ENCODE measurements around the gene DOCK2. TPM values are rescaled to one million over a fixed set of nuclear protein-coding genes. Genes with fewer than 3 reads are reported as not detected.
"Not testable (repeated sequence)": the region's sequence is repeated elsewhere in the genome, so short reads cannot be mapped to it uniquely, and the experiment has no call there.

Gene DOCK2
- total RNA-seq, 2 experiments from 2014 or later, result 318 to 320 TPM

- H3K27me3 Mint-ChIP-seq (ENCODE audit: low read depth); ATAC-seq; DNase-seq; H3K4me1 Mint-ChIP-seq (ENCODE audit: low read depth); CTCF ChIA-PET; H3K4me3 Mint-ChIP-seq; H3K9me3 Mint-ChIP-seq (ENCODE audit: insufficient read depth); H3K27ac Mint-ChIP-seq: not testable (repeated sequence)
- POLR2A ChIA-PET, result interaction anchor here (0.7 kb wide), 1 partner anchor 87 kb away, joined by 4 read pairs; no protein-coding TSS in a partner anchor
- peaks cover 87% of the 10 kb centered on the region for H3K36me3 Mint-ChIP-seq (ENCODE audit: low read depth)
Measured at GRCh38 chr5:169725665-169726064, 88.6 kb downstream of the DOCK2 start.

DNA sequence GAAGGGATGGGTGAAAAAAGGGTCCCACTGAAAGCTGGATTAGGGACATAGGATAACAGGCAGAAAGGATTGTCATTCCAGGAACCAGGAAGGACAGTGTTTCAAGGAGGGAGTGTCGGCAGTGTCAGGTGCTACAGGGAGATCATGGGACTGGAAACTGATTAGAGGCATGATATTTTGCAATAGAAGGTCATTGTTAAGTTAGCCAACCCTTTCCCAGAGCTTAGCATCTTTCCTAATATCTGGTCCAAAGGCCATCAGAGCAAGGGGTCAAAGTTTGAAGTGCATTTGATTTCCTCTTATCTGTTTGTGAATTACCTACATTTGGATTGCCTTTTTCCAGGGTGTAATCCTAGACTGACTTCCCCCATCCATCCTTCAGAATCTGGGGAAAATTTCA is 91.3 kb downstream of the DOCK2 start:
- no peak overlapping the region for H3K4me3 Mint-ChIP-seq
- no peaks in the 10 kb centered on the region for H3K4me1 Mint-ChIP-seq (ENCODE audit: low read depth)
- ChIA-PET POLR2A (no interaction called here), CTCF (no interaction called here)
- H3K36me3 Mint-ChIP-seq (ENCODE audit: low read depth), result peaks cover 78% of the 10 kb centered on the region
- no peaks in the 10 kb centered on the region for H3K9me3 Mint-ChIP-seq (ENCODE audit: insufficient read depth)
- DNase-seq (no peak), ATAC-seq (no peak)
- H3K27me3 Mint-ChIP-seq (ENCODE audit: low read depth), result no peaks in the 10 kb centered on the region
- no peak overlapping the region for H3K27ac Mint-ChIP-seq

DNA sequence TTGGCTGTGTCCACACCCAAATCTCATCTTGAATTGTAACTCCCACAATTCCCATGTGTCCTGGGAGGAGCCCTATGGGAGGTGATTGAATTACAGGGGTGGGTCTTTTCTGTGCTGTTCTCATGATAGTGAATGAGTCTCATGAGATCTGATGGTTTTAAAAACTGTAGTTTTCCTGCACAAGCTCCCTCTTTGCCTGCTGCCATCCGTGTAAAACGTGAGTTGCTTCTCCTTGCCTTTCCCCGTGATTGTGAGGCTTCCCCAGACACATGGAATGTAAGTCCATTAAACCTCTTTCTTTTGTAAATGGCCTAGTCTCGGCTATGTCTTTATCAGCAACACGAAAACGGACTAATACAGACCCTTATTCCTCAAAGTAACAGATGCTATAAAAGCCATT is 94.1 kb downstream of the DOCK2 start:
- ATAC-seq (no peak), DNase-seq (no peak)
- H3K4me3 Mint-ChIP-seq, result no peak overlapping the region
- POLR2A ChIA-PET, result no interaction called here
- H3K27ac Mint-ChIP-seq, result no peak overlapping the region
- no peaks in the 10 kb centered on the region for H3K4me1 Mint-ChIP-seq (ENCODE audit: low read depth)
- H3K9me3 Mint-ChIP-seq (ENCODE audit: insufficient read depth), result no peaks in the 10 kb centered on the region
- H3K36me3 Mint-ChIP-seq (ENCODE audit: low read depth), result peaks cover 79% of the 10 kb centered on the region
- no peaks in the 10 kb centered on the region for H3K27me3 Mint-ChIP-seq (ENCODE audit: low read depth)
- CTCF ChIA-PET, result no interaction called here

GRCh38 chr5:169732841-169733240 is 95.8 kb downstream of the DOCK2 start:
- ATAC-seq (no peak), DNase-seq (no peak)
- H3K9me3 Mint-ChIP-seq (ENCODE audit: insufficient read depth), result no peaks in the 10 kb centered on the region
- H3K36me3 Mint-ChIP-seq (ENCODE audit: low read depth), result peaks cover 83% of the 10 kb centered on the region
- ChIA-PET POLR2A (no interaction called here), CTCF (no interaction called here)
- no peaks in the 10 kb centered on the region for H3K27me3 Mint-ChIP-seq (ENCODE audit: low read depth)
- no peak overlapping the region for H3K4me3 Mint-ChIP-seq
- no peaks in the 10 kb centered on the region for H3K4me1 Mint-ChIP-seq (ENCODE audit: low read depth)
- no peak overlapping the region for H3K27ac Mint-ChIP-seq

- Mint-ChIP-seq H3K4me1 (ENCODE audit: low read depth) (no peaks in the 10 kb centered on the region), H3K9me3 (ENCODE audit: insufficient read depth) (no peaks in the 10 kb centered on the region), H3K36me3 (ENCODE audit: low read depth) (peaks cover 81% of the 10 kb centered on the region), H3K4me3 (no peak overlapping the region), H3K27ac (no peak overlapping the region), H3K27me3 (ENCODE audit: low read depth) (no peaks in the 10 kb centered on the region)
- POLR2A ChIA-PET, result no interaction called here
- DNase-seq (no peak), ATAC-seq (no peak)
- CTCF ChIA-PET, result no interaction called here
Measured at GRCh38 chr5:169735913-169736312, 98.8 kb downstream of the DOCK2 start.

GRCh38 chr5:169736653-169737052 is 99.6 kb downstream of the DOCK2 start:
- Mint-ChIP-seq H3K27ac (peak overlapping the region; percentile 1), H3K36me3 (ENCODE audit: low read depth) (peaks cover 80% of the 10 kb centered on the region), H3K27me3 (ENCODE audit: low read depth) (no peaks in the 10 kb centered on the region), H3K4me1 (ENCODE audit: low read depth) (no peaks in the 10 kb centered on the region), H3K9me3 (ENCODE audit: insufficient read depth) (no peaks in the 10 kb centered on the region), H3K4me3 (no peak overlapping the region)
- ATAC-seq (no peak), DNase-seq (no peak)
- POLR2A ChIA-PET, result no interaction called here
- CTCF ChIA-PET, result no interaction called here

- H3K4me3 Mint-ChIP-seq, result no peak overlapping the region
- H3K27ac Mint-ChIP-seq, result no peak overlapping the region
- ATAC-seq (no peak), DNase-seq (no peak)
- peaks cover 79% of the 10 kb centered on the region for H3K36me3 Mint-ChIP-seq (ENCODE audit: low read depth)
- no peaks in the 10 kb centered on the region for H3K9me3 Mint-ChIP-seq (ENCODE audit: insufficient read depth)
- no peaks in the 10 kb centered on the region for H3K27me3 Mint-ChIP-seq (ENCODE audit: low read depth)
- CTCF ChIA-PET, result no interaction called here
- POLR2A ChIA-PET, result no interaction called here
- no peaks in the 10 kb centered on the region for H3K4me1 Mint-ChIP-seq (ENCODE audit: low read depth)
Measured at GRCh38 chr5:169740435-169740834, 103.4 kb downstream of the DOCK2 start.

GRCh38 chr5:169742771-169743296 is 105.8 kb downstream of the DOCK2 start:
- H3K27me3 Mint-ChIP-seq (ENCODE audit: low read depth), result no peaks in the 10 kb centered on the region
- ATAC-seq (no peak), DNase-seq (no peak)
- ChIA-PET POLR2A (no interaction called here), CTCF (no interaction called here)
- H3K27ac Mint-ChIP-seq, result no peak overlapping the region
- no peak overlapping the region for H3K4me3 Mint-ChIP-seq
- peaks cover 75% of the 10 kb centered on the region for H3K36me3 Mint-ChIP-seq (ENCODE audit: low read depth)
- no peaks in the 10 kb centered on the region for H3K4me1 Mint-ChIP-seq (ENCODE audit: low read depth)
- H3K9me3 Mint-ChIP-seq (ENCODE audit: insufficient read depth), result no peaks in the 10 kb centered on the region

GRCh38 chr5:169744336-169744735 is 107.3 kb downstream of the DOCK2 start:
- ATAC-seq, result no peak
- no peaks in the 10 kb centered on the region for H3K9me3 Mint-ChIP-seq (ENCODE audit: insufficient read depth)
- no peak overlapping the region for H3K4me3 Mint-ChIP-seq
- no peaks in the 10 kb centered on the region for H3K27me3 Mint-ChIP-seq (ENCODE audit: low read depth)
- H3K36me3 Mint-ChIP-seq (ENCODE audit: low read depth), result peaks cover 72% of the 10 kb centered on the region
- DNase-seq, result no peak
- CTCF ChIA-PET, result no interaction called here
- no peak overlapping the region for H3K27ac Mint-ChIP-seq
- no peaks in the 10 kb centered on the region for H3K4me1 Mint-ChIP-seq (ENCODE audit: low read depth)
- POLR2A ChIA-PET, result no interaction called here

GRCh38 chr5:169745441-169746146 is 108.5 kb downstream of the DOCK2 start:
- Mint-ChIP-seq H3K36me3 (ENCODE audit: low read depth) (peaks cover 75% of the 10 kb centered on the region), H3K9me3 (ENCODE audit: insufficient read depth) (no peaks in the 10 kb centered on the region), H3K4me1 (ENCODE audit: low read depth) (peaks cover 8% of the 10 kb centered on the region), H3K27me3 (ENCODE audit: low read depth) (no peaks in the 10 kb centered on the region), H3K4me3 (no peak overlapping the region), H3K27ac (peak overlapping the region; percentile 47)
- ATAC-seq (no peak), DNase-seq (no peak)
- CTCF ChIA-PET, result no interaction called here
- POLR2A ChIA-PET, result no interaction called here

GRCh38 chr5:169746147-169746694 is 109.1 kb downstream of the DOCK2 start:
- H3K36me3 Mint-ChIP-seq (ENCODE audit: low read depth), result peaks cover 74% of the 10 kb centered on the region
- no peaks in the 10 kb centered on the region for H3K9me3 Mint-ChIP-seq (ENCODE audit: insufficient read depth)
- ATAC-seq (no peak), DNase-seq (no peak)
- CTCF ChIA-PET, result no interaction called here
- POLR2A ChIA-PET, result no interaction called here
- H3K27ac Mint-ChIP-seq, result peak overlapping the region; percentile 28
- H3K4me1 Mint-ChIP-seq (ENCODE audit: low read depth), result peaks cover 15% of the 10 kb centered on the region
- no peak overlapping the region for H3K4me3 Mint-ChIP-seq
- no peaks in the 10 kb centered on the region for H3K27me3 Mint-ChIP-seq (ENCODE audit: low read depth)

DNA sequence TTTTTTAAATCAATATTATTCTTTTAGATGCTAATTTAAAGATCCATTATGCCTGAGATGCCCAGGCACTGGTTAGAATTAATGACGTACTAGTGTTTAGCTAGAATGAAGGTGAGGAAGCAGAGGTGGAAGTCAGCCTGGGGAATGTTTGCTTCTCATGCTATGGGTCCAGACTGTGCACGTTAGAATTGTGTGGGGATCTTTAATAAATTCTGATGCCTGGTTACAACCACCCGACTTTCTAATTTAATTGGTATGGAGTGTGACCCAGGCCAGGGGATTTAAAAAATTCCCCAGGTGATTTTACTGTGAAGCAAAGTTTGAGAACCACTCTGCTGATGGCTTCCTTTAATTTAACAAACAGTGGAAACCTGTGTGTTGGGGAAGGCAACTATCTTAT is 111.1 kb downstream of the DOCK2 start:
- Mint-ChIP-seq H3K36me3 (ENCODE audit: low read depth) (peaks cover 76% of the 10 kb centered on the region), H3K27me3 (ENCODE audit: low read depth) (no peaks in the 10 kb centered on the region), H3K27ac (no peak overlapping the region), H3K9me3 (ENCODE audit: insufficient read depth) (no peaks in the 10 kb centered on the region), H3K4me3 (no peak overlapping the region), H3K4me1 (ENCODE audit: low read depth) (peaks cover 26% of the 10 kb centered on the region)
- DNase-seq (no peak), ATAC-seq (no peak)
- CTCF ChIA-PET, result no interaction called here
- POLR2A ChIA-PET, result no interaction called here

GRCh38 chr5:169749295-169749694 is 112.2 kb downstream of the DOCK2 start:
- ATAC-seq (no peak), DNase-seq (no peak)
- peaks cover 26% of the 10 kb centered on the region for H3K4me1 Mint-ChIP-seq (ENCODE audit: low read depth)
- no peak overlapping the region for H3K4me3 Mint-ChIP-seq
- POLR2A ChIA-PET, result no interaction called here
- no peaks in the 10 kb centered on the region for H3K27me3 Mint-ChIP-seq (ENCODE audit: low read depth)
- no peaks in the 10 kb centered on the region for H3K9me3 Mint-ChIP-seq (ENCODE audit: insufficient read depth)
- CTCF ChIA-PET, result no interaction called here
- no peak overlapping the region for H3K27ac Mint-ChIP-seq
- H3K36me3 Mint-ChIP-seq (ENCODE audit: low read depth), result peaks cover 77% of the 10 kb centered on the region
